Measurements from ENCODE around the gene LYZ.

The LYZ gene

GRCh38 chr12:69383074-69383473 is 34.9 kb downstream of the LYZ start:
- Histone ChIP-seq H3K27ac (ENCODE audit: low read depth, low read length, poor library complexity, severe bottlenecking) (no peak overlapping the region), H3K9ac (ENCODE audit: low read length) (no peak overlapping the region), H3K9me3 (ENCODE audit: low read length) (no peaks in the 10 kb centered on the region), H3K79me2 (ENCODE audit: insufficient read depth, low read length) (peaks cover 8% of the 10 kb centered on the region), H3K9me2 (ENCODE audit: low read depth, low read length) (no peaks in the 10 kb centered on the region), H3K27me3 (ENCODE audit: insufficient read depth, low read length) (no peaks in the 10 kb centered on the region), H3K36me3 (ENCODE audit: insufficient read depth, low read length) (peaks cover 71% of the 10 kb centered on the region), H3K4me2 (ENCODE audit: low read length) (no peak overlapping the region), H4K20me1 (ENCODE audit: insufficient read depth, low read length) (no peaks in the 10 kb centered on the region), H3K4me3 (ENCODE audit: low read depth, low read length, poor library complexity, severe bottlenecking) (no peak overlapping the region), H2AFZ (ENCODE audit: low read length) (no peak overlapping the region), H3F3A (ENCODE audit: insufficient read depth, low read length) (no peaks in the 10 kb centered on the region), H3K4me1 (ENCODE audit: insufficient read depth, low read length, severe bottlenecking) (no peaks in the 10 kb centered on the region)
- TF ChIP-seq EZH2 (IDR thresholded peaks at IDR 0.05; ENCODE audit: borderline replicate concordance, low read length) (no peak), CTCF (IDR thresholded peaks at IDR 0.05; ENCODE audit: low read length) (no peak)

- Histone ChIP-seq H3K4me2 (ENCODE audit: low read length) (no peak overlapping the region), H3F3A (ENCODE audit: insufficient read depth, low read length) (no peaks in the 10 kb centered on the region), H3K36me3 (ENCODE audit: insufficient read depth, low read length) (peaks cover 64% of the 10 kb centered on the region), H2AFZ (ENCODE audit: low read length) (no peak overlapping the region), H3K9me2 (ENCODE audit: low read depth, low read length) (no peaks in the 10 kb centered on the region), H3K4me1 (ENCODE audit: insufficient read depth, low read length, severe bottlenecking) (no peaks in the 10 kb centered on the region), H3K9ac (ENCODE audit: low read length) (no peak overlapping the region), H3K27ac (ENCODE audit: low read depth, low read length, poor library complexity, severe bottlenecking) (no peak overlapping the region), H4K20me1 (ENCODE audit: insufficient read depth, low read length) (no peaks in the 10 kb centered on the region), H3K79me2 (ENCODE audit: insufficient read depth, low read length) (peaks cover 8% of the 10 kb centered on the region; the same call in 1 of the 2 replicates), H3K4me3 (ENCODE audit: low read depth, low read length, poor library complexity, severe bottlenecking) (no peak overlapping the region), H3K9me3 (ENCODE audit: low read length) (no peaks in the 10 kb centered on the region), H3K27me3 (ENCODE audit: insufficient read depth, low read length) (no peaks in the 10 kb centered on the region)
- no peak for TF ChIP-seq EZH2 (IDR thresholded peaks at IDR 0.05; ENCODE audit: borderline replicate concordance, low read length)
- no peak for TF ChIP-seq CTCF (IDR thresholded peaks at IDR 0.05; ENCODE audit: low read length)
Observed at GRCh38 chr12:69385038-69385437, 36.9 kb downstream of the LYZ start.

GRCh38 chr12:69386921-69387320 is 38.7 kb downstream of the LYZ start:
- H3K79me2 ChIP-seq (ENCODE audit: insufficient read depth, low read length) = peaks cover 8% of the 10 kb centered on the region; the same call in 1 of the 2 replicates
- peaks cover 74% of the 10 kb centered on the region for H3K36me3 ChIP-seq (ENCODE audit: insufficient read depth, low read length)
- H3K27ac ChIP-seq (ENCODE audit: low read depth, low read length, poor library complexity, severe bottlenecking) = no peak overlapping the region
- no peaks in the 10 kb centered on the region for H3F3A ChIP-seq (ENCODE audit: insufficient read depth, low read length)
- no peak for TF ChIP-seq CTCF (IDR thresholded peaks at IDR 0.05; ENCODE audit: low read length)
- TF ChIP-seq EZH2 (IDR thresholded peaks at IDR 0.05; ENCODE audit: borderline replicate concordance, low read length) = no peak
- no peaks in the 10 kb centered on the region for H3K27me3 ChIP-seq (ENCODE audit: insufficient read depth, low read length)
- H3K4me3 ChIP-seq (ENCODE audit: low read depth, low read length, poor library complexity, severe bottlenecking) = no peak overlapping the region
- H3K9me3 ChIP-seq (ENCODE audit: low read length) = no peaks in the 10 kb centered on the region
- H3K4me1 ChIP-seq (ENCODE audit: insufficient read depth, low read length, severe bottlenecking) = no peaks in the 10 kb centered on the region
- no peak overlapping the region for H2AFZ ChIP-seq (ENCODE audit: low read length)
- H3K9me2 ChIP-seq (ENCODE audit: low read depth, low read length) = no peaks in the 10 kb centered on the region
- no peak overlapping the region for H3K9ac ChIP-seq (ENCODE audit: low read length)
- H3K4me2 ChIP-seq (ENCODE audit: low read length) = no peak overlapping the region
- no peaks in the 10 kb centered on the region for H4K20me1 ChIP-seq (ENCODE audit: insufficient read depth, low read length)
